ENCODE results near the gene RIOX2. TPM values are rescaled to one million over a fixed set of nuclear protein-coding genes. Genes with fewer than 3 reads are reported as not detected.

The RIOX2 gene
- 13.4 and 13.9 TPM in 2 replicates for polyA plus RNA-seq (2013)

GRCh38 chr3:97971679-97972567 is at the start of gene RIOX2:
TSS of gene RIOX2 (minus strand) at chr3:97972431. CDS start at chr3:97967593, 4,838 bp downstream.
- H3K79me2 ChIP-seq (ENCODE audit: control insufficient read depth, insufficient read depth, low read length, poor library complexity) = no peaks in the 10 kb centered on the region
- WGBS (ENCODE audit: extremely low coverage, insufficient coverage, insufficient read length) = no CpG with 5 or more reads among the region's 82 CpGs
- peak; percentile 97 to 98 for DNase-seq
- H3K27me3 ChIP-seq (ENCODE audit: insufficient read depth, low read length) = no peaks in the 10 kb centered on the region
- H3K4me1 ChIP-seq (ENCODE audit: control insufficient read depth in 1 of 2, insufficient read depth in 2 of 2, low read length in 2 of 2) = peaks cover 0 to 2% of the 10 kb centered on the region in 2 experiments
- H2AFZ ChIP-seq (ENCODE audit: insufficient read depth, low read length, poor library complexity) = no peak within 1 kb of the TSS
- H4K12ac ChIP-seq (ENCODE audit: low read depth, low read length) = no peak within 1 kb of the TSS
- no peaks in the 10 kb centered on the region for H3K9me3 ChIP-seq (ENCODE audit: insufficient read depth, low read depth, low read length)
- peak within 1 kb of the TSS; percentile 84 for H3K18ac ChIP-seq (ENCODE audit: low read length)
- H4K91ac ChIP-seq (ENCODE audit: low read depth, low read length) = peak within 1 kb of the TSS; percentile 77
- no peak within 1 kb of the TSS for H3K4ac ChIP-seq (ENCODE audit: low read depth, low read length)
- peak within 1 kb of the TSS; percentile 50 for H3K27ac ChIP-seq (ENCODE audit: low read depth, low read length)
- no peak within 1 kb of the TSS for H2BK12ac ChIP-seq (ENCODE audit: low read length)
- peak within 1 kb of the TSS; percentile 54 for H4K8ac ChIP-seq (ENCODE audit: low read depth, low read length)
- H3K4me3 ChIP-seq (ENCODE audit: low read depth, low read length) = peak within 1 kb of the TSS; percentile 96
- H2AK5ac ChIP-seq (ENCODE audit: low read length) = no peak within 1 kb of the TSS
- peak within 1 kb of the TSS; percentile 93 for H3K9ac ChIP-seq (ENCODE audit: low read length)
- H3K36me3 ChIP-seq (ENCODE audit: control insufficient read depth in 1 of 2, insufficient read depth in 2 of 2, low read length in 2 of 2) = no peaks in the 10 kb centered on the region
- no peak within 1 kb of the TSS for H2BK5ac ChIP-seq (ENCODE audit: low read depth, low read length, poor library complexity)
- H3K4me2 ChIP-seq (ENCODE audit: low read length) = peak within 1 kb of the TSS; percentile 84
- H2BK120ac ChIP-seq (ENCODE audit: insufficient read depth, low read length, poor library complexity) = no peak within 1 kb of the TSS
- H3K23ac ChIP-seq (ENCODE audit: low read length) = no peak within 1 kb of the TSS
- H3K14ac ChIP-seq (ENCODE audit: low read length) = no peak within 1 kb of the TSS
- H3K79me1 ChIP-seq (ENCODE audit: low read length) = no peaks in the 10 kb centered on the region

- DNase-seq = no peak
- no peak overlapping the region for H4K8ac ChIP-seq (ENCODE audit: low read depth, low read length)
- H3K79me2 ChIP-seq (ENCODE audit: control insufficient read depth, insufficient read depth, low read length, poor library complexity) = no peaks in the 10 kb centered on the region
- H3K23ac ChIP-seq (ENCODE audit: low read length) = no peak overlapping the region
- H3K27me3 ChIP-seq (ENCODE audit: insufficient read depth, low read length) = no peaks in the 10 kb centered on the region
- H4K12ac ChIP-seq (ENCODE audit: low read depth, low read length) = no peak overlapping the region
- H3K4ac ChIP-seq (ENCODE audit: low read depth, low read length) = no peak overlapping the region
- no peak overlapping the region for H3K9ac ChIP-seq (ENCODE audit: low read length)
- H4K91ac ChIP-seq (ENCODE audit: low read depth, low read length) = no peak overlapping the region
- no peak overlapping the region for H3K4me3 ChIP-seq (ENCODE audit: low read depth, low read length)
- H2BK12ac ChIP-seq (ENCODE audit: low read length) = no peak overlapping the region
- no peak overlapping the region for H3K18ac ChIP-seq (ENCODE audit: low read length)
- H2BK120ac ChIP-seq (ENCODE audit: insufficient read depth, low read length, poor library complexity) = no peak overlapping the region
- no peak overlapping the region for H3K14ac ChIP-seq (ENCODE audit: low read length)
- no peak overlapping the region for H2BK5ac ChIP-seq (ENCODE audit: low read depth, low read length, poor library complexity)
- H3K4me2 ChIP-seq (ENCODE audit: low read length) = no peak overlapping the region
- H2AK5ac ChIP-seq (ENCODE audit: low read length) = no peak overlapping the region
- no peak overlapping the region for H3K27ac ChIP-seq (ENCODE audit: low read depth, low read length)
- H3K79me1 ChIP-seq (ENCODE audit: low read length) = no peaks in the 10 kb centered on the region
- no CpG with 5 or more reads among the region's 4 CpGs for WGBS (ENCODE audit: extremely low coverage, insufficient coverage, insufficient read length)
- no peaks in the 10 kb centered on the region for H3K36me3 ChIP-seq (ENCODE audit: control insufficient read depth in 1 of 2, insufficient read depth in 2 of 2, low read length in 2 of 2)
- H2AFZ ChIP-seq (ENCODE audit: insufficient read depth, low read length, poor library complexity) = no peak overlapping the region
- no peaks in the 10 kb centered on the region for H3K4me1 ChIP-seq (ENCODE audit: control insufficient read depth in 1 of 2, insufficient read depth in 2 of 2, low read length in 2 of 2)
- H3K9me3 ChIP-seq (ENCODE audit: insufficient read depth, low read depth, low read length) = no peaks in the 10 kb centered on the region
These were observed 48.2 kb upstream of the RIOX2 start for GRCh38 chr3:98020412-98020811.

DNA sequence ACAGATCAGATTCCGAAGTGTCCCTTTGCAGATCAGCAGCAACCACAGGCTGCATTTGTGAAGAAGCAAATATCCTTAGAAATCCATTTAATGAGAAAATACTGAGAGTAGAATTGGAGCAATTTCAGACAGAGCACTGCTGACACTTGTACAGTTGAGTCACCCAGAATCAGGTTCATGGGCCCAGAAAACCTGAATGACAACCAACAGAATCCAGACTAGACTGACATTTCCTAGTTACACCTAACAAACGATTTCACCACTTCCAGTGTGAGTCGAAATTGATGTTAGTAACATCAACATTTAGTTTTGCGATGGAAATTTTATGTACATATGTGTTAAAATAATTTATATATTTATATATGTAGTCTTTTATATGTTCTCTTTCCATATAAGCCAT is 46.1 kb upstream of the RIOX2 start:
- no peak overlapping the region for H3K4me3 ChIP-seq (ENCODE audit: low read depth, low read length)
- no peak overlapping the region for H3K18ac ChIP-seq (ENCODE audit: low read length)
- H3K79me1 ChIP-seq (ENCODE audit: low read length) = no peaks in the 10 kb centered on the region
- DNase-seq = no peak
- no peak overlapping the region for H3K23ac ChIP-seq (ENCODE audit: low read length)
- no peaks in the 10 kb centered on the region for H3K36me3 ChIP-seq (ENCODE audit: control insufficient read depth in 1 of 2, insufficient read depth in 2 of 2, low read length in 2 of 2)
- no peak overlapping the region for H2BK120ac ChIP-seq (ENCODE audit: insufficient read depth, low read length, poor library complexity)
- no peak overlapping the region for H3K14ac ChIP-seq (ENCODE audit: low read length)
- H2AK5ac ChIP-seq (ENCODE audit: low read length) = no peak overlapping the region
- H3K79me2 ChIP-seq (ENCODE audit: control insufficient read depth, insufficient read depth, low read length, poor library complexity) = no peaks in the 10 kb centered on the region
- H3K27ac ChIP-seq (ENCODE audit: low read depth, low read length) = no peak overlapping the region
- no peak overlapping the region for H3K4me2 ChIP-seq (ENCODE audit: low read length)
- no peak overlapping the region for H2AFZ ChIP-seq (ENCODE audit: insufficient read depth, low read length, poor library complexity)
- H3K4me1 ChIP-seq (ENCODE audit: control insufficient read depth in 1 of 2, insufficient read depth in 2 of 2, low read length in 2 of 2) = no peaks in the 10 kb centered on the region
- H2BK12ac ChIP-seq (ENCODE audit: low read length) = no peak overlapping the region
- H4K91ac ChIP-seq (ENCODE audit: low read depth, low read length) = no peak overlapping the region
- no peak overlapping the region for H3K4ac ChIP-seq (ENCODE audit: low read depth, low read length)
- H4K12ac ChIP-seq (ENCODE audit: low read depth, low read length) = no peak overlapping the region
- H3K27me3 ChIP-seq (ENCODE audit: insufficient read depth, low read length) = no peaks in the 10 kb centered on the region
- WGBS (ENCODE audit: extremely low coverage, insufficient coverage, insufficient read length) = no CpG with 5 or more reads among the region's 4 CpGs
- no peak overlapping the region for H2BK5ac ChIP-seq (ENCODE audit: low read depth, low read length, poor library complexity)
- H3K9ac ChIP-seq (ENCODE audit: low read length) = no peak overlapping the region
- H4K8ac ChIP-seq (ENCODE audit: low read depth, low read length) = no peak overlapping the region
- H3K9me3 ChIP-seq (ENCODE audit: insufficient read depth, low read depth, low read length) = no peaks in the 10 kb centered on the region

GRCh38 chr3:98014268-98014585 is 42.0 kb upstream of the RIOX2 start:
- no peak overlapping the region for H3K4me2 ChIP-seq (ENCODE audit: low read length)
- no peaks in the 10 kb centered on the region for H3K27me3 ChIP-seq (ENCODE audit: insufficient read depth, low read length)
- no peak overlapping the region for H3K27ac ChIP-seq (ENCODE audit: low read depth, low read length)
- H4K12ac ChIP-seq (ENCODE audit: low read depth, low read length) = no peak overlapping the region
- H3K36me3 ChIP-seq (ENCODE audit: control insufficient read depth in 1 of 2, insufficient read depth in 2 of 2, low read length in 2 of 2) = no peaks in the 10 kb centered on the region
- H3K4me3 ChIP-seq (ENCODE audit: low read depth, low read length) = no peak overlapping the region
- H2AK5ac ChIP-seq (ENCODE audit: low read length) = no peak overlapping the region
- H3K14ac ChIP-seq (ENCODE audit: low read length) = no peak overlapping the region
- H3K4ac ChIP-seq (ENCODE audit: low read depth, low read length) = no peak overlapping the region
- H3K18ac ChIP-seq (ENCODE audit: low read length) = no peak overlapping the region
- no peak overlapping the region for H3K23ac ChIP-seq (ENCODE audit: low read length)
- H3K4me1 ChIP-seq (ENCODE audit: control insufficient read depth in 1 of 2, insufficient read depth in 2 of 2, low read length in 2 of 2) = no peaks in the 10 kb centered on the region
- H3K9me3 ChIP-seq (ENCODE audit: insufficient read depth, low read depth, low read length) = no peaks in the 10 kb centered on the region
- DNase-seq = no peak
- no peaks in the 10 kb centered on the region for H3K79me1 ChIP-seq (ENCODE audit: low read length)
- H4K8ac ChIP-seq (ENCODE audit: low read depth, low read length) = no peak overlapping the region
- H2BK120ac ChIP-seq (ENCODE audit: insufficient read depth, low read length, poor library complexity) = no peak overlapping the region
- no peaks in the 10 kb centered on the region for H3K79me2 ChIP-seq (ENCODE audit: control insufficient read depth, insufficient read depth, low read length, poor library complexity)
- H4K91ac ChIP-seq (ENCODE audit: low read depth, low read length) = no peak overlapping the region
- no CpG with 5 or more reads among the region's 2 CpGs for WGBS (ENCODE audit: extremely low coverage, insufficient coverage, insufficient read length)
- H3K9ac ChIP-seq (ENCODE audit: low read length) = no peak overlapping the region
- H2BK12ac ChIP-seq (ENCODE audit: low read length) = no peak overlapping the region
- no peak overlapping the region for H2BK5ac ChIP-seq (ENCODE audit: low read depth, low read length, poor library complexity)
- no peak overlapping the region for H2AFZ ChIP-seq (ENCODE audit: insufficient read depth, low read length, poor library complexity)

Data from trophoblast cell (in vitro differentiated cells and primary cell).